ENCODE measurements around the gene CAMK1D. TPM values are rescaled to one million over a fixed set of nuclear protein-coding genes. Genes with fewer than 3 reads are reported as not detected.

CAMK1D gene
- total RNA-seq, 4 donors from 2014 or later = 13.5 to 21.4 (median 15.7) TPM

- Histone ChIP-seq H3K27me3 (no peaks in the 10 kb centered on the region), H3K9me3 (no peaks in the 10 kb centered on the region), H3K4me3 (no peak overlapping the region), H3K36me3 (no peaks in the 10 kb centered on the region), H3K4me1 (peaks cover 4 to 18% (median 13%) of the 10 kb centered on the region in 4 donors), H3K27ac (no peak overlapping the region)
- WGBS, 2 donors (ENCODE audit: low coverage in 1 of 2) = 95% methylated on average over 6 to 7 of the region's 7 CpGs
- intact Hi-C loops (cut with DNase I; ENCODE audit: low total_unique reads) = no loop called here
- in situ Hi-C loops (cut with MboI; ENCODE audit: low pct_ligation_motif_present in 1 of 4, low pct_unique_long_range_greater_than_20kb in 1 of 4, low sequenced_read_pairs in 3 of 4) = no loop called here
- no peak for TF ChIP-seq POLR2A (IDR thresholded peaks at IDR 0.05)
- TF ChIP-seq POLR2AphosphoS5 (IDR thresholded peaks at IDR 0.05) = no peak
- no peak for TF ChIP-seq EP300 (IDR thresholded peaks at IDR 0.05; ENCODE audit: low read depth)
- TF ChIP-seq, protein P1, sequence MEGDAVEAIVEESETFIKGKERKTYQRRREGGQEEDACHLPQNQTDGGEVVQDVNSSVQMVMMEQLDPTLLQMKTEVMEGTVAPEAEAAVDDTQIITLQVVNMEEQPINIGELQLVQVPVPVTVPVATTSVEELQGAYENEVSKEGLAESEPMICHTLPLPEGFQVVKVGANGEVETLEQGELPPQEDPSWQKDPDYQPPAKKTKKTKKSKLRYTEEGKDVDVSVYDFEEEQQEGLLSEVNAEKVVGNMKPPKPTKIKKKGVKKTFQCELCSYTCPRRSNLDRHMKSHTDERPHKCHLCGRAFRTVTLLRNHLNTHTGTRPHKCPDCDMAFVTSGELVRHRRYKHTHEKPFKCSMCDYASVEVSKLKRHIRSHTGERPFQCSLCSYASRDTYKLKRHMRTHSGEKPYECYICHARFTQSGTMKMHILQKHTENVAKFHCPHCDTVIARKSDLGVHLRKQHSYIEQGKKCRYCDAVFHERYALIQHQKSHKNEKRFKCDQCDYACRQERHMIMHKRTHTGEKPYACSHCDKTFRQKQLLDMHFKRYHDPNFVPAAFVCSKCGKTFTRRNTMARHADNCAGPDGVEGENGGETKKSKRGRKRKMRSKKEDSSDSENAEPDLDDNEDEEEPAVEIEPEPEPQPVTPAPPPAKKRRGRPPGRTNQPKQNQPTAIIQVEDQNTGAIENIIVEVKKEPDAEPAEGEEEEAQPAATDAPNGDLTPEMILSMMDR (IDR thresholded peaks at IDR 0.05) = no peak
- DNase-seq = no peak
Measured at GRCh38 chr10:12642036-12642435, 292.7 kb downstream of the CAMK1D start.

- DNase-seq = no peak
- intact Hi-C loops (cut with DNase I; ENCODE audit: low total_unique reads) (no loop called here), in situ Hi-C loops (cut with MboI; ENCODE audit: low pct_ligation_motif_present in 1 of 4, low pct_unique_long_range_greater_than_20kb in 1 of 4, low sequenced_read_pairs in 3 of 4) (no loop called here)
- Histone ChIP-seq H3K9me3 (no peaks in the 10 kb centered on the region), H3K27me3 (no peaks in the 10 kb centered on the region), H3K36me3 (no peaks in the 10 kb centered on the region), H3K4me1 (peaks cover 0 to 6% (median 4%) of the 10 kb centered on the region in 4 donors), H3K27ac (no peak overlapping the region), H3K4me3 (no peak overlapping the region)
- TF ChIP-seq EP300 (IDR thresholded peaks at IDR 0.05; ENCODE audit: low read depth) (no peak), POLR2AphosphoS5 (IDR thresholded peaks at IDR 0.05) (no peak), POLR2A (IDR thresholded peaks at IDR 0.05) (no peak)
- TF ChIP-seq, protein P1 (IDR thresholded peaks at IDR 0.05) = no peak
- WGBS, 2 donors (ENCODE audit: low coverage in 1 of 2) = 97% methylated on average over 17 of the region's 17 CpGs; no CpG with 5 or more reads in 1 of the 2 donors
Measured at GRCh38 chr10:12643279-12643678, 293.9 kb downstream of the CAMK1D start.

GRCh38 chr10:12644380-12645144, 295.2 kb downstream of the CAMK1D start:
- no peaks in the 10 kb centered on the region for H3K27me3 ChIP-seq
- TF ChIP-seq POLR2A (IDR thresholded peaks at IDR 0.05) = no peak
- TF ChIP-seq POLR2AphosphoS5 (IDR thresholded peaks at IDR 0.05) = no peak
- TF ChIP-seq, protein P1 (IDR thresholded peaks at IDR 0.05) = no peak
- TF ChIP-seq EP300 (IDR thresholded peaks at IDR 0.05; ENCODE audit: low read depth) = no peak
- 81 to 82% methylated on average over 4 of the region's 4 CpGs for WGBS, 2 donors (ENCODE audit: low coverage in 1 of 2)
- no peak overlapping the region for H3K27ac ChIP-seq
- H3K36me3 ChIP-seq = no peaks in the 10 kb centered on the region
- intact Hi-C loops (cut with DNase I; ENCODE audit: low total_unique reads) = no loop called here
- H3K4me3 ChIP-seq = no peak overlapping the region
- in situ Hi-C loops (cut with MboI; ENCODE audit: low pct_ligation_motif_present in 1 of 4, low pct_unique_long_range_greater_than_20kb in 1 of 4, low sequenced_read_pairs in 3 of 4) = no loop called here
- no peaks in the 10 kb centered on the region for H3K9me3 ChIP-seq
- DNase-seq = no peak
- no peaks in the 10 kb centered on the region for H3K4me1 ChIP-seq

DNA sequence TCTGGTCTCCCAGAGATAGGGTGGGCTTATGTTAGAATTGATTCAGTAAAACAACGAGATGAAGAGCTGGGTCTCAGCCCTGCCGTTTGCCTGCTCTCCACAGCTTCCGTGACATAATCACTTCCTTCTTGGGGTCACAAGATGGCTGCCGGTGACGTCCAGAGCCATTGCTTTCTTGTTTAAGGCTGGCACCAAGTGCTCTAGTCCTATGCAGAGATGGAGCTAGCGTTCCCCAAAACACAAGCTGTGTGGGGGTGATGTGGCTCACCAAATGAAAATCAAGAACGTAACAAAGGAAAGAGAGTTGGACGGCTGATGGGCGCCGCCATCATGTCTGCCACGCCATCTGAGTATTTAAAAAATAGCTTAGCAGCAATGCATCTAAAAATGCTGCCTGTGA, 296.1 kb downstream of the CAMK1D start:
- WGBS, 2 donors (ENCODE audit: low coverage in 1 of 2) = 94% methylated on average over 6 to 11 of the region's 11 CpGs

More for the DNA sequence above, 296.1 kb downstream of the CAMK1D start:
- Histone ChIP-seq H3K36me3 (no peaks in the 10 kb centered on the region), H3K4me3 (no peak overlapping the region), H3K27me3 (no peaks in the 10 kb centered on the region), H3K9me3 (no peaks in the 10 kb centered on the region), H3K27ac (no peak overlapping the region), H3K4me1 (no peaks in the 10 kb centered on the region)
- TF ChIP-seq POLR2AphosphoS5 (IDR thresholded peaks at IDR 0.05) (no peak), POLR2A (IDR thresholded peaks at IDR 0.05) (no peak), EP300 (IDR thresholded peaks at IDR 0.05; ENCODE audit: low read depth) (no peak)
- TF ChIP-seq, protein P1 (IDR thresholded peaks at IDR 0.05) = no peak
- in situ Hi-C loops (cut with MboI; ENCODE audit: low pct_ligation_motif_present in 1 of 4, low pct_unique_long_range_greater_than_20kb in 1 of 4, low sequenced_read_pairs in 3 of 4) (no loop called here), intact Hi-C loops (cut with DNase I; ENCODE audit: low total_unique reads) (no loop called here)
- DNase-seq = no peak
